H1 (cell line): ENCODE measurements around the gene NUBPL. TPM values are rescaled to one million over a fixed set of nuclear protein-coding genes. Genes with fewer than 3 reads are reported as not detected.

Source experiments
- CTCF ChIA-PET: fragments of 300-600 bp; sonication (Branson Sonifier 250); formaldehyde crosslinking; loops from one replicate; lab custom pipeline; 2021; ENCODE audit not compliant: partially characterized antibody; lab: Charles Lee
- POLR2A ChIA-PET: fragments of 300-600 bp; sonication (Branson Sonifier 250); formaldehyde crosslinking; loops from one replicate; lab custom pipeline; 2021; ENCODE audit warnings: inconsistent platforms; ENCODE audit not compliant: partially characterized antibody; lab: Charles Lee
- DNase-seq, 2 experiments: peaks; one replicate each; pipeline versions ENCODE4 v3.0.0 to v3.0.0-alpha.2; 2010 to 2022; ENCODE audit warnings: low spot score in 2 of 2, low read depth in 1 of 2, mixed read lengths in 1 of 2
- FAIRE-seq: peaks from 2 replicates; lab custom pipeline; 2011; peaks lifted over from hg19 to GRCh38; lab: Jason Lieb, UNC
- H2AFZ ChIP-seq: 2 replicates; pipeline ENCODE4 v1.8.1; 2012; ENCODE audit warnings: low read length, inconsistent platforms
- H2AK5ac ChIP-seq: 2 replicates; pipeline ENCODE4 v1.6.1; 2013; ENCODE audit warnings: low read depth, low read length
- H2BK120ac ChIP-seq: replicated peaks from 2 replicates; pipeline ENCODE3; 2013; ENCODE audit warnings: low read depth, low read length, inconsistent platforms
- H2BK12ac ChIP-seq: 2 replicates; pipeline ENCODE4 v1.6.1; 2013; ENCODE audit warnings: low read depth, low read length
- H2BK15ac ChIP-seq: 2 replicates; pipeline ENCODE4 v1.6.1; 2013; ENCODE audit warnings: low read length
- H2BK20ac ChIP-seq: 2 replicates; pipeline ENCODE4 v1.6.1; 2013; ENCODE audit warnings: low read length
- H2BK5ac ChIP-seq: 2 replicates; pipeline ENCODE4 v1.6.1; 2013; ENCODE audit warnings: low read depth, low read length
- H3K14ac ChIP-seq: 2 replicates; pipeline ENCODE4 v1.6.1; 2013; ENCODE audit warnings: inconsistent platforms; ENCODE audit not compliant: insufficient read length
- H3K18ac ChIP-seq: 2 replicates; pipeline ENCODE4 v1.6.1; 2013; ENCODE audit warnings: low read length; ENCODE audit errors: extremely low read depth
- H3K23ac ChIP-seq: 2 replicates; pipeline ENCODE4 v1.6.1; 2013; ENCODE audit warnings: inconsistent platforms; ENCODE audit not compliant: insufficient read length
- H3K23me2 ChIP-seq: 2 replicates; pipeline ENCODE4 v1.6.1; 2013; ENCODE audit warnings: low read depth, low read length
- H3K27ac ChIP-seq: 2 replicates; pipeline ENCODE4 v1.6.1; 2011; ENCODE audit warnings: low read depth, low read length, inconsistent platforms
- H3K27me3 ChIP-seq, 4 experiments: replicated peaks in 1 of 4; 1 replicate in 1 of 4; 2 replicates in 3 of 4; pipeline versions ENCODE4 v1.6.1 to v1.8.1; 2011 to 2013; ENCODE audit warnings: low read length in 3 of 4, mild to moderate bottlenecking in 3 of 4, inconsistent platforms in 2 of 4, mixed read lengths in 2 of 4, moderate library complexity in 1 of 4; ENCODE audit not compliant: control insufficient read depth in 3 of 4, insufficient read depth in 3 of 4; ENCODE audit errors: extremely low read depth in 1 of 4
- H3K36me3 ChIP-seq, 4 experiments: 2 replicates each; pipeline versions ENCODE4 v1.6.1 to v1.8.1; 2011 to 2013; ENCODE audit warnings: mild to moderate bottlenecking in 4 of 4, low read length in 3 of 4, moderate library complexity in 2 of 4, control low read depth in 1 of 4, inconsistent platforms in 1 of 4; ENCODE audit not compliant: insufficient read depth in 4 of 4, control insufficient read depth in 2 of 4
- H3K4ac ChIP-seq: replicated peaks from 2 replicates; pipeline ENCODE3; 2013; ENCODE audit warnings: low read length, low read depth, mixed read lengths, inconsistent platforms; ENCODE audit not compliant: insufficient read length
- H3K4me1 ChIP-seq, 4 experiments: replicated peaks in 1 of 4; 1 replicate in 1 of 4; 2 replicates in 3 of 4; pipeline versions ENCODE4 v1.6.1 to v1.8.1; 2011 to 2013; ENCODE audit warnings: low read length in 3 of 4, inconsistent platforms in 2 of 4, mixed read lengths in 1 of 4; ENCODE audit not compliant: insufficient read depth in 4 of 4, control insufficient read depth in 3 of 4
- H3K4me2 ChIP-seq, 2 experiments: 2 replicates each; pipeline versions ENCODE4 v1.6.1 to v1.8.1; 2011 to 2013; ENCODE audit warnings: low read depth in 2 of 2, low read length in 2 of 2, control low read depth in 1 of 2, inconsistent platforms in 1 of 2, mild to moderate bottlenecking in 1 of 2; ENCODE audit not compliant: insufficient read depth in 1 of 2
- H3K4me3 ChIP-seq, 4 experiments: fragments of 200-600, 300-600 bp in 1 of 4; sonication (generic), shearing (Covaris generic), sonication (Bioruptor Twin) in 1 of 4; 2 replicates each; pipeline versions ENCODE4 v1.5.1 to v1.8.1; 2011 to 2016; ENCODE audit warnings: low read length in 4 of 4, low read depth in 3 of 4, control low read depth in 2 of 4, inconsistent platforms in 2 of 4, mild to moderate bottlenecking in 2 of 4, mixed read lengths in 1 of 4, moderate library complexity in 1 of 4; ENCODE audit not compliant: insufficient read depth in 2 of 4; ENCODE audit errors: extremely low read depth in 1 of 4
- H3K56ac ChIP-seq: replicated peaks from 2 replicates; pipeline ENCODE3; 2013; ENCODE audit warnings: low read depth, mild to moderate bottlenecking, mixed read lengths, low read length, inconsistent platforms; ENCODE audit not compliant: insufficient read length
- H3K79me1 ChIP-seq: 2 replicates; pipeline ENCODE4 v1.6.1; 2013; ENCODE audit warnings: low read depth, low read length, control low read depth
- H3K79me2 ChIP-seq, 2 experiments: 2 replicates each; pipeline versions ENCODE4 v1.6.1 to v1.8.1; 2012 to 2013; ENCODE audit warnings: low read length in 2 of 2, mild to moderate bottlenecking in 2 of 2, inconsistent platforms in 1 of 2; ENCODE audit not compliant: insufficient read depth in 2 of 2, control insufficient read depth in 1 of 2
- H3K9ac ChIP-seq, 4 experiments: replicated peaks in 1 of 4; 1 replicate in 1 of 4; 2 replicates in 3 of 4; pipeline versions ENCODE4 v1.6.1 to v1.8.1; 2011 to 2013; ENCODE audit warnings: low read depth in 3 of 4, low read length in 3 of 4, control low read depth in 2 of 4, mild to moderate bottlenecking in 2 of 4, moderate library complexity in 2 of 4, inconsistent platforms in 1 of 4; ENCODE audit errors: extremely low read depth in 1 of 4
- H3K9me3 ChIP-seq, 2 experiments: 2 replicates each; pipeline versions ENCODE4 v1.6.1 to v1.8.1; 2012 to 2013; ENCODE audit warnings: mild to moderate bottlenecking in 2 of 2, moderate library complexity in 2 of 2, control low read depth in 1 of 2, inconsistent platforms in 1 of 2, low read depth in 1 of 2, low read length in 1 of 2, mixed read lengths in 1 of 2; ENCODE audit not compliant: insufficient read depth in 2 of 2
- H4K20me1 ChIP-seq, 2 experiments: replicated peaks in 1 of 2; 2 replicates each; pipeline versions ENCODE3 to v1.8.1; 2011 to 2013; ENCODE audit warnings: inconsistent platforms in 2 of 2, low read length in 2 of 2, mild to moderate bottlenecking in 1 of 2; ENCODE audit not compliant: insufficient read depth in 2 of 2, control insufficient read depth in 1 of 2
- H4K5ac ChIP-seq: 2 replicates; pipeline ENCODE4 v1.6.1; 2013; ENCODE audit warnings: low read length, low read depth, mixed read lengths, inconsistent platforms; ENCODE audit not compliant: insufficient read length
- H4K8ac ChIP-seq: 2 replicates; pipeline ENCODE4 v1.8.0; 2013; ENCODE audit warnings: mild to moderate bottlenecking, moderate library complexity, low read length, inconsistent platforms; ENCODE audit not compliant: insufficient read depth; ENCODE audit errors: extremely low read depth
- H4K91ac ChIP-seq: replicated peaks from 2 replicates; pipeline ENCODE3; 2013; ENCODE audit warnings: low read length, mixed read lengths, inconsistent platforms; ENCODE audit not compliant: insufficient read length
- RBBP5 ChIP-seq: IDR thresholded peaks from 2 replicates; pipeline ENCODE4 v1.7.1; 2012; ENCODE audit warnings: low read depth, mild to moderate bottlenecking, inconsistent platforms, low read length, moderate library complexity, borderline replicate concordance
- ZNF274 ChIP-seq: IDR thresholded peaks from 2 replicates; pipeline ENCODE4 v1.7.0; 2012; ENCODE audit warnings: low read length, borderline replicate concordance; ENCODE audit errors: extremely low read depth
- WGBS, 2 experiments: shearing (Covaris generic) in 1 of 2; methylation state at CpG; one replicate each; pipeline versions ENCODE4 v1.1.6 to v1.1.7; 2013 to 2015; ENCODE audit warnings: low lambda C conversion rate in 2 of 2, mixed read lengths in 2 of 2, inconsistent platforms in 1 of 2, low coverage in 1 of 2, missing lambda C conversion rate in 1 of 2; ENCODE audit not compliant: insufficient replicate concordance in 2 of 2, insufficient coverage in 1 of 2, insufficient read length in 1 of 2; ENCODE audit errors: extremely low coverage in 1 of 2, missing lambda C conversion rate in 1 of 2; 5-methylcytosine and 5-hydroxymethylcytosine counted together
- polyA plus RNA-seq, 7 experiments: library from polyadenylated mRNA; depleted of rRNA in 3 of 7; stranded (reverse) in 5 of 7; unstranded in 2 of 7; fragments of >200 nt in 5 of 7; fragments of 200-250 nt in 2 of 7; gene quantifications; 1 replicate in 5 of 7; 2 replicates in 1 of 7; 4 replicates in 1 of 7; pipeline versions ENCODE4 v1.2.1 to v1.2.3, GENCODE V29; 2011 to 2013; ENCODE audit warnings: missing spikeins in 2 of 7, mixed read lengths in 2 of 7
- total RNA-seq: library from RNA; stranded (reverse); fragmentation: NEBNext Ultra II Directional; extraction: Animal tissue kit (Norgen Biotek cat#: 25700); gene quantifications from 2 replicates; pipeline ENCODE4 v1.2.1, GENCODE V29; 2021

NUBPL gene
- total and polyA plus RNA-seq, 2 of the 8 experiments (the other 6 are each of a cell fraction or from before 2014, with no cell fraction given) = 1.6 to 6.8 TPM

DNA sequence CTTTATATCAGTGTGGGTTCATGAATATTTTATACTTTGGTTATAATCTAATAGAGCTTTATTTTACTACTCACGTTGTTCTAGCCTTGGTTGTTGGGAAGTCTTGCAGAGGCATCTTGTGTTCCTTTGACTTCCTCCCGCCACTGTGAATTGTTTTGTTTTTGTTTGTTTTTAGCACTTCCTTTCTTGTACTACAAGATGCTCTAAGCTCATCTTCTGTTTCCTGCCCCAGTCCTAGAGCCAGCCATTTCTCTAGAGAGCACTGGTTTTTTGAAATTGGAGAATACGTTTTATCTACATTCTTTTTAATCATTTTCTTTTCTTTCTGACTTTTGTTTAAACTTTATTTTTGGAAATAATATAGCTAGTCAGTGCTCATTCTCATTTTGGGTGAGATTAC is 15.9 kb upstream of the NUBPL start:
- WGBS, 2 experiments = 87% methylated on average over 3 of the region's 3 CpGs; no CpG with 5 or more reads in 1 of the 2 experiments
- CTCF ChIA-PET = interaction anchor here (1.0 to 1.4 kb wide), 4 partner anchors 22 to 706 kb away, joined by 3 to 4 read pairs (median 4); no protein-coding TSS in a partner anchor
- FAIRE-seq = no peak

More for the DNA sequence above, 15.9 kb upstream of the NUBPL start:
- H4K5ac ChIP-seq = no peak overlapping the region
- no peak overlapping the region for H2BK120ac ChIP-seq
- H4K8ac ChIP-seq = no peak overlapping the region
- H3K56ac ChIP-seq = no peak overlapping the region
- H3K4me3 ChIP-seq = no peak overlapping the region
- no peak overlapping the region for H2BK12ac ChIP-seq
- H2AFZ ChIP-seq = no peak overlapping the region
- no peak overlapping the region for H2AK5ac ChIP-seq
- no peak overlapping the region for H3K9ac ChIP-seq
- H3K36me3 ChIP-seq = no peaks in the 10 kb centered on the region
- no peaks in the 10 kb centered on the region for H3K79me2 ChIP-seq
- H3K27ac ChIP-seq = no peak overlapping the region
- DNase-seq = no peak
- no peak overlapping the region for H2BK5ac ChIP-seq
- H3K23ac ChIP-seq = no peak overlapping the region
- H2BK20ac ChIP-seq = no peak overlapping the region
- no peaks in the 10 kb centered on the region for H3K27me3 ChIP-seq
- TF ChIP-seq ZNF274 (no peak), RBBP5 (no peak)
- no peak overlapping the region for H3K18ac ChIP-seq
- no peaks in the 10 kb centered on the region for H3K4me1 ChIP-seq
- H3K14ac ChIP-seq = no peak overlapping the region
- H3K4me2 ChIP-seq = no peak overlapping the region
- H3K9me3 ChIP-seq = no peaks in the 10 kb centered on the region; a peak in 1 of 4 replicates
- POLR2A ChIA-PET = interaction anchor here (0.7 kb wide), 1 partner anchor 42 kb away, joined by 3 read pairs; no protein-coding TSS in a partner anchor
- no peaks in the 10 kb centered on the region for H3K79me1 ChIP-seq
- no peaks in the 10 kb centered on the region for H4K20me1 ChIP-seq
- H2BK15ac ChIP-seq = no peak overlapping the region
- H3K23me2 ChIP-seq = no peaks in the 10 kb centered on the region
- no peak overlapping the region for H4K91ac ChIP-seq
- H3K4ac ChIP-seq = no peak overlapping the region
